ENCODE measurements around the gene FAM53B.

DNA sequence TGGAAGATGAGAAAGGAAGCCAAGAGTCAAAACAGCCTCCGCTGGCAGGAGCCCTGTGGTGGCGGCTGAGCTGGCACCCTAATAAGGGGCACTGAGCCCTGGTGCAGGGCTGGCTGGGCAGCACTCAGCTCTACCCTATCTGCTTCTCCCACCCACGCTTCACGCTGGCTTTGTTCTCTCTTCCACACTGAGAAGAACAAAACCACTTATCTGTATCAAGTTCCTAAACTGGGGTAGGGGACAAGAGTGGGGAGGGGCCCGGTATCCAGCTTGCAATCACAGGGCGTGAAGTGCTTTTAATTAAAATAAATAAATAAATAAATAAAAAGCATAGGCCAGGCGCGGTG, 52.1 kb downstream of the FAM53B start:
- TF ChIP-seq, protein P1, sequence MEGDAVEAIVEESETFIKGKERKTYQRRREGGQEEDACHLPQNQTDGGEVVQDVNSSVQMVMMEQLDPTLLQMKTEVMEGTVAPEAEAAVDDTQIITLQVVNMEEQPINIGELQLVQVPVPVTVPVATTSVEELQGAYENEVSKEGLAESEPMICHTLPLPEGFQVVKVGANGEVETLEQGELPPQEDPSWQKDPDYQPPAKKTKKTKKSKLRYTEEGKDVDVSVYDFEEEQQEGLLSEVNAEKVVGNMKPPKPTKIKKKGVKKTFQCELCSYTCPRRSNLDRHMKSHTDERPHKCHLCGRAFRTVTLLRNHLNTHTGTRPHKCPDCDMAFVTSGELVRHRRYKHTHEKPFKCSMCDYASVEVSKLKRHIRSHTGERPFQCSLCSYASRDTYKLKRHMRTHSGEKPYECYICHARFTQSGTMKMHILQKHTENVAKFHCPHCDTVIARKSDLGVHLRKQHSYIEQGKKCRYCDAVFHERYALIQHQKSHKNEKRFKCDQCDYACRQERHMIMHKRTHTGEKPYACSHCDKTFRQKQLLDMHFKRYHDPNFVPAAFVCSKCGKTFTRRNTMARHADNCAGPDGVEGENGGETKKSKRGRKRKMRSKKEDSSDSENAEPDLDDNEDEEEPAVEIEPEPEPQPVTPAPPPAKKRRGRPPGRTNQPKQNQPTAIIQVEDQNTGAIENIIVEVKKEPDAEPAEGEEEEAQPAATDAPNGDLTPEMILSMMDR (IDR thresholded peaks at IDR 0.05), result no peak
- TF ChIP-seq POLR2A (IDR thresholded peaks at IDR 0.05), result no peak
- no peak for TF ChIP-seq POLR2AphosphoS5 (IDR thresholded peaks at IDR 0.05)
- no peak for TF ChIP-seq EP300 (IDR thresholded peaks at IDR 0.05; ENCODE audit: low read depth)
